GM23248 (cell line): ENCODE measurements around the gene ATF5. TPM values are rescaled to one million over a fixed set of nuclear protein-coding genes. Genes with fewer than 3 reads are reported as not detected.

Source experiments
- DNase-seq: peaks from one replicate; pipeline ENCODE4 v3.0.0-alpha.2; 2015
- H2AFZ ChIP-seq: fragments of 200-600 bp; sonication (generic); 2 replicates; pipeline ENCODE4 v1.6.1; 2016; ENCODE audit warnings: antibody characterized with exemption
- H3F3A ChIP-seq: fragments of 200-600 bp; sonication (generic); 2 replicates; pipeline ENCODE4 v1.6.1; 2016; ENCODE audit warnings: mild to moderate bottlenecking, antibody characterized with exemption, mixed run types; ENCODE audit not compliant: insufficient read depth
- H3K27ac ChIP-seq: fragments of 200-600 bp; sonication (generic); 2 replicates; pipeline ENCODE4 v1.5.1; 2016; ENCODE audit warnings: mild to moderate bottlenecking
- H3K27me3 ChIP-seq: fragments of 200-600 bp; sonication (generic); replicated peaks from 2 replicates; pipeline ENCODE4 v1.6.1; 2016; ENCODE audit warnings: mild to moderate bottlenecking; ENCODE audit not compliant: insufficient read depth
- H3K36me3 ChIP-seq: fragments of 200-600 bp; sonication (generic); 2 replicates; pipeline ENCODE4 v1.6.1; 2016; ENCODE audit warnings: low read depth, mild to moderate bottlenecking
- H3K4me1 ChIP-seq: fragments of 200-600 bp; sonication (generic); 2 replicates; pipeline ENCODE4 v1.6.1; 2016; ENCODE audit warnings: mild to moderate bottlenecking; ENCODE audit not compliant: insufficient read depth
- H3K4me2 ChIP-seq: fragments of 200-600 bp; sonication (generic); one replicate; pipeline ENCODE4 v1.6.1; 2016; ENCODE audit warnings: mild to moderate bottlenecking; ENCODE audit not compliant: unreplicated experiment
- H3K4me3 ChIP-seq: fragments of 200-600 bp; sonication (generic); 2 replicates; pipeline ENCODE4 v1.5.1; 2016; ENCODE audit warnings: mild to moderate bottlenecking
- H3K79me2 ChIP-seq: fragments of 200-600 bp; sonication (generic); 2 replicates; pipeline ENCODE4 v1.6.1; 2016; ENCODE audit warnings: mild to moderate bottlenecking; ENCODE audit not compliant: insufficient read depth
- H3K9ac ChIP-seq: fragments of 200-600 bp; sonication (generic); 2 replicates; pipeline ENCODE4 v1.6.1; 2016; ENCODE audit warnings: mild to moderate bottlenecking
- H3K9me2 ChIP-seq: fragments of 200-600 bp; sonication (generic); 2 replicates; pipeline ENCODE4 v1.6.1; 2016; ENCODE audit warnings: mixed run types, mild to moderate bottlenecking, moderate library complexity; ENCODE audit not compliant: insufficient read depth
- H3K9me3 ChIP-seq: fragments of 200-600 bp; sonication (generic); one replicate; pipeline ENCODE4 v1.6.1; 2017; ENCODE audit warnings: low read depth
- H4K20me1 ChIP-seq: fragments of 200-600 bp; sonication (generic); 2 replicates; pipeline ENCODE4 v1.6.0; 2016; ENCODE audit not compliant: insufficient read depth
- EZH2 ChIP-seq: fragments of 200-600 bp; sonication (generic); IDR thresholded peaks from 2 replicates; pipeline ENCODE4 v1.6.1; 2018; ENCODE audit warnings: antibody characterized with exemption, mild to moderate bottlenecking; ENCODE audit not compliant: insufficient read depth, poor library complexity, severe bottlenecking
- EZH2phosphoT487 ChIP-seq: fragments of 200-600 bp; sonication (generic); IDR thresholded peaks from 2 replicates; pipeline ENCODE4 v1.6.1; 2018; ENCODE audit warnings: antibody characterized with exemption, moderate library complexity, mild to moderate bottlenecking, low read depth; ENCODE audit not compliant: insufficient read depth
- WGBS, 2 experiments: methylation state at CpG; one replicate each; pipeline ENCODE4 v1.1.6; 2015 to 2017; ENCODE audit warnings: low lambda C conversion rate in 2 of 2, low coverage in 1 of 2; ENCODE audit errors: missing lambda C conversion rate in 2 of 2; 5-methylcytosine and 5-hydroxymethylcytosine counted together
- in situ Hi-C: fragments of 300-500 bp; cut with MboI; formaldehyde crosslinking; loops from 2 replicates; pipeline ENCODE4 v1.15.0; 2020
- polyA plus RNA-seq: library from polyadenylated mRNA; unstranded; fragments of >200 nt; fragmentation: Nextera tagmentation; extraction: Ambion mirVana; gene quantifications from 2 replicates; pipeline ENCODE4 v1.2.1, GENCODE V29; 2016
- total RNA-seq: library from RNA; depleted of rRNA; stranded (reverse); fragments of >200 nt; shearing (Covaris generic); gene quantifications from 2 replicates; pipeline ENCODE4 v1.2.3, GENCODE V29; 2014

ATF5 gene
- total and polyA plus RNA-seq, 2 experiments from 2014 or later: 8.9 TPM

DNA sequence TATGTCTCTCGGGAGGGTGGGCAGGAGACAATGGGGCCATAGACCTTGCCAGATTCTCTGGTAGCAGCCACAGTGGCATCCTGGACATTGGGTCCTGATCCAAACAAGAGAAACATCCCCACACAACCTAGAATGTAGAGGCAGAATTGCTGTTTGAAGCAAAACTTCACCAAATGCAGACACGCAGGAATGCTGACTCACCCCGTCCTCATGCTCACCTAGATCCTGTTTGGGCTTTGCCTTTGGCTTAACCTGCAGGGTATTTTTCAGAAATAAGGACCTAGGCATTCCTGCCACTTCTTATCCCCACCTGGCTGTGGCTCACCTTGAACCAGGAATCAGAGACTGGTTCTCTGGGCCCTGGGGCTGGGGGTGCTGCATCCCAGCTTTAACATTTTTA lies 44.2 kb upstream of the ATF5 start:
- 88 to 97% methylated on average over 3 of the region's 3 CpGs for WGBS, 2 experiments
- Histone ChIP-seq H3K9me3 (no peaks in the 10 kb centered on the region), H3K9ac (no peak overlapping the region), H3F3A (no peaks in the 10 kb centered on the region), H3K9me2 (no peaks in the 10 kb centered on the region), H3K79me2 (no peaks in the 10 kb centered on the region), H3K4me3 (no peak overlapping the region), H3K4me1 (no peaks in the 10 kb centered on the region), H3K27me3 (no peaks in the 10 kb centered on the region), H3K4me2 (no peak overlapping the region), H3K27ac (no peak overlapping the region), H4K20me1 (no peaks in the 10 kb centered on the region), H2AFZ (no peak overlapping the region), H3K36me3 (peaks cover 17% of the 10 kb centered on the region; the same call in 1 of the 2 replicates)
- in situ Hi-C loops: no loop called here
- TF ChIP-seq EZH2: no peak
- no peak for TF ChIP-seq EZH2phosphoT487
- DNase-seq: no peak

DNA sequence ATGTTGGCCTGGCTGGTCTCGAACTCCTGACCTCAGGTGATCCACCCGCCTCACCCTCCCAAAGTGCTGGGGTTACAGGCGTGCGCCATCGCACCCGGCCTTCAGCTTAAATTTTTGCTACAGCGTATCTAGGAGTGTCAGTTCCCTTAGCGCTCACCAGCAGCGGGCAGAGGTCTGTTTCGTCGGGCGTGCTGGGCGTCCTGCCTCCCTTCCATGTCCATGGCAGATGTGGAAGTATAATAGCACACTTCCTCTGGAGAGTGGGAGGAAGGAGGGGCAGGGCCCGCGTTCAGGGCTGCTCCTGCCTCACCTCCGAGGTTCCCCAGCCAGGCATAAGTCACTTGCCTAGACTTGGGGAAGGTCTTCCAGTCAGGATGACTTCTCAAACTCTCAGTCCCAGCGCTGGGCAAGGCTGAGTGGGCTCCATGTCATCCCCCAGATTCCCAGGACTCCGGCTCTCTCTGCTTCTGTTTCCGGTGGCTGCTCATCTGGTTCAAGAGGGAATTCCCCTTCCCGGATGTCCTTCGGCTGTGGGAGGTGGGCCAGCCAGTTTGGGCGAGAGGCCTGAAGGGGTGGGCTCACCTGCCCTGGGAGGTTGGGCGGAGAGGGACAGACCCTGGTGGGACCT lies 41.9 kb upstream of the ATF5 start:
- Histone ChIP-seq H3K4me3 (no peak overlapping the region), H3K9me2 (no peaks in the 10 kb centered on the region), H3K79me2 (no peaks in the 10 kb centered on the region), H3K4me2 (no peak overlapping the region), H3K36me3 (peaks cover 13% of the 10 kb centered on the region; the same call in 1 of the 2 replicates), H3K4me1 (no peaks in the 10 kb centered on the region), H2AFZ (no peak overlapping the region), H3K9me3 (no peaks in the 10 kb centered on the region), H3K27me3 (no peaks in the 10 kb centered on the region), H3K27ac (no peak overlapping the region), H3F3A (no peaks in the 10 kb centered on the region), H3K9ac (no peak overlapping the region), H4K20me1 (no peaks in the 10 kb centered on the region)
- no peak for TF ChIP-seq EZH2phosphoT487
- TF ChIP-seq EZH2: no peak
- in situ Hi-C loops: no loop called here
- no peak for DNase-seq
- 83 to 87% methylated on average over 18 to 23 of the region's 23 CpGs for WGBS, 2 experiments

DNA sequence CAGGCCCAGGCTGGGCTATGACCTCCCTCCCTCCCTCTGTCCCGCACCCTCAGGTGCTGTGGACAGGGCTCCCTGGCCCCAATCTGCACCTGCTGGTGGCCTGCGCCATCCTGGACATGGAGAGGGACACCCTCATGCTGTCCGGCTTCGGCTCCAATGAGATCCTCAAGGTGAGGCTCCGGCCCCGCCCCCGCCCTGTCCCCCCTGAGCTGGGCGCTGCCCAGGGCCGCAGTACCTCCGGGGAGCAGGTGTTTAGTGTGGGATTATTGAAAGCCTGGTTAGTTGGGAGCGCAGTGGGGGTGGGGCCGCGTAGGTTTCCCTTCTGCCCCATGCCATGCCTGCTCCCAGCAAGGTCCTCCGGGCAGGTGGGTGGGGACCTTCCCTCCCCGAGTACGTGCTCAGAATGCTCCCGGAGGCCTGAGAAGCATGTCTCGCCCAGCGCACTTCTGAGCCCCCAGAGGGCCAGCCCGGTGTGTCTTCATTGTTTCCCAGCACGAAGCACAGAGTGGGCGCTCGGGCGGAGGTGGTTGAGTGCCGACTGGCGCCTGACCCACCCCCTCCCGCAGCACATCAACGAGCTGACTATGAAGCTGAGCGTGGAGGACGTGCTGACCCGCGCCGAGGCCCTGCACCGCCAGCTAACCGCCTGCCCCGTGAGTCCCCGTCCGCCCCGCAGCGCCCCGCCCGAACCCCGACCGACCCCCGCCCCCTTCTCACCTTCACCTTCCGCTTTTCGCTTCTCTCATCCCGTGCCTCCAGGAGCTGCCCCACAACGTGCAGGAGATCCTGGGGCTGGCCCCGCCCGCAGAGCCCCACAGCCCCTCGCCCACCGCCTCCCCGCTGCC lies 41.1 kb upstream of the ATF5 start:
- no peak overlapping the region for H3K4me2 ChIP-seq
- in situ Hi-C loops: no loop called here
- H3K79me2 ChIP-seq: no peaks in the 10 kb centered on the region
- H3K9me3 ChIP-seq: no peaks in the 10 kb centered on the region
- H3K36me3 ChIP-seq: peaks cover 12% of the 10 kb centered on the region; the same call in 1 of the 2 replicates
- H3K9ac ChIP-seq: no peak overlapping the region
- 90 to 91% methylated on average over 21 to 54 of the region's 54 CpGs for WGBS, 2 experiments
- no peak overlapping the region for H3K4me3 ChIP-seq
- H3K4me1 ChIP-seq: no peaks in the 10 kb centered on the region
- no peaks in the 10 kb centered on the region for H3K27me3 ChIP-seq
- no peaks in the 10 kb centered on the region for H3F3A ChIP-seq
- H4K20me1 ChIP-seq: no peaks in the 10 kb centered on the region
- H3K27ac ChIP-seq: no peak overlapping the region
- TF ChIP-seq EZH2phosphoT487 (no peak), EZH2 (no peak)
- no peak overlapping the region for H2AFZ ChIP-seq
- no peaks in the 10 kb centered on the region for H3K9me2 ChIP-seq
- no peak for DNase-seq

DNA sequence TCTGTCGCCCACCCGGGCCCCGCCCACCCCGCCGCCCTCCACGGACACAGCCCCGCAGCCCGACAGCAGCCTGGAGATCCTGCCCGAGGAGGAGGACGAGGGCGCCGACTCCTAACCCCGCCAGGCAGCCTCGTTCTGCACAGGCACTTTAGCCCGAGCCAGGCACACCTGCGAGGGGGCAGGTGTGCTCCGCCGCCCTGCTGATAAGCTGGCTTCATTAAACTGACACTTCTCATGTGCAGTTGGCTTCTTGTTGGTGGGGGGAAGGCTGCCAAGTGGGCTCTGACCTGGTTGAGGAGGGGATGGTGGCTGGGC lies 40.5 kb upstream of the ATF5 start:
- Histone ChIP-seq H3K4me1 (no peaks in the 10 kb centered on the region), H4K20me1 (no peaks in the 10 kb centered on the region), H3K9me2 (no peaks in the 10 kb centered on the region), H2AFZ (no peak overlapping the region), H3K9me3 (no peaks in the 10 kb centered on the region), H3F3A (no peaks in the 10 kb centered on the region), H3K27ac (no peak overlapping the region), H3K36me3 (peaks cover 6% of the 10 kb centered on the region; the same call in 1 of the 2 replicates), H3K79me2 (no peaks in the 10 kb centered on the region), H3K9ac (no peak overlapping the region), H3K27me3 (no peaks in the 10 kb centered on the region), H3K4me2 (no peak overlapping the region), H3K4me3 (no peak overlapping the region)
- no peak for DNase-seq
- TF ChIP-seq EZH2 (no peak), EZH2phosphoT487 (no peak)
- 91 to 97% methylated on average over 14 to 18 of the region's 18 CpGs for WGBS, 2 experiments
- in situ Hi-C loops: no loop called here
